ENCODE data around the gene ZNF513. TPM values are rescaled to one million over a fixed set of nuclear protein-coding genes. Genes with fewer than 3 reads are reported as not detected.

The ZNF513 gene
- polyA plus RNA-seq, 2 of the 4 experiments (the other 2 are of a cell fraction) = 10.8 to 22.7 TPM

- TF ChIP-seq RNF2 (IDR thresholded peaks at IDR 0.05; ENCODE audit: borderline replicate concordance, low read depth) = no peak
- no peak for TF ChIP-seq GATA3 (IDR thresholded peaks at IDR 0.05; ENCODE audit: borderline replicate concordance)
- no peak for TF ChIP-seq JUN (IDR thresholded peaks at IDR 0.05)
- TF ChIP-seq CHD4 (IDR thresholded peaks at IDR 0.05; ENCODE audit: borderline replicate concordance) = no peak
Measured at GRCh38 chr2:27421660-27422250, 41.2 kb upstream of the ZNF513 start (continued).

- DNase-seq (ENCODE audit: low read depth in 1 of 2, low spot score in 1 of 2) (no peak), ATAC-seq (no peak), FAIRE-seq (no peak)
- H3K4me3 ChIP-seq = no peak overlapping the region
- no peak overlapping the region for H3K4me2 ChIP-seq
- ChIA-PET POLR2A (interaction anchor here (1.6 kb wide), 1 partner anchor 11 kb away, joined by 6 read pairs; the partner anchor contains the start of gene PPM1G), CTCF (interaction anchor here (0.9 to 1.7 kb wide), 4 partner anchors 7 to 13 kb away, joined by 4 to 6 read pairs (median 4); partner anchors contain the start of genes NRBP1 and PPM1G)
- H3K9me3 ChIP-seq = no peaks in the 10 kb centered on the region
- TF ChIP-seq RAD21 (conservative IDR thresholded peaks at IDR 0.05 in 1 of 2, IDR thresholded peaks at IDR 0.05 in 1 of 2) (no peak), JUNB (IDR thresholded peaks at IDR 0.05) (no peak), TFCP2L1 (CRISPR knock-in tag; IDR thresholded peaks at IDR 0.05) (no peak), USF2 (IDR thresholded peaks at IDR 0.05) (no peak), BCL3 (IDR thresholded peaks at IDR 0.05) (no peak), CBX8 (IDR thresholded peaks at IDR 0.05) (no peak), HOXB13 (CRISPR knock-in tag; IDR thresholded peaks at IDR 0.05; ENCODE audit: low read depth) (no peak), RCOR1 (IDR thresholded peaks at IDR 0.05; ENCODE audit: low read depth, low read length) (no peak), HOXA7 (CRISPR knock-in tag; IDR thresholded peaks at IDR 0.05) (no peak), HES2 (IDR thresholded peaks at IDR 0.05) (no peak)
- H3K4me1 ChIP-seq = no peaks in the 10 kb centered on the region
- H3K27ac ChIP-seq = no peak overlapping the region
Measured at GRCh38 chr2:27420996-27421395, 40.5 kb upstream of the ZNF513 start.

GRCh38 chr2:27416151-27416550 lies 35.6 kb upstream of the ZNF513 start:
- ChIA-PET CTCF (interaction anchor here (0.7 kb wide), 1 partner anchor 165 kb away, joined by 3 read pairs; no protein-coding TSS in a partner anchor), POLR2A (no interaction called here)
- no peak overlapping the region for H3K27ac ChIP-seq
- no peak overlapping the region for H3K4me2 ChIP-seq
- H3K9me3 ChIP-seq = no peaks in the 10 kb centered on the region
- no peak overlapping the region for H3K4me3 ChIP-seq
- TF ChIP-seq MYC (IDR thresholded peaks at IDR 0.05; ENCODE audit: borderline replicate concordance, low read length) = no peak
- no peak for TF ChIP-seq MAX (IDR thresholded peaks at IDR 0.05)
- TF ChIP-seq EHMT2 (IDR thresholded peaks at IDR 0.05; ENCODE audit: low read depth) = no peak
- TF ChIP-seq USF2 (IDR thresholded peaks at IDR 0.05) = no peak
- no peak for TF ChIP-seq KDM5A (IDR thresholded peaks at IDR 0.05)
- DNase-seq (ENCODE audit: low read depth in 1 of 2, low spot score in 1 of 2) = no peak
- FAIRE-seq = no peak
- H3K4me1 ChIP-seq = peaks cover 14% of the 10 kb centered on the region; the same call in 2 of the 3 replicates
- no peak for ATAC-seq
- WGBS (ENCODE audit: missing lambda C conversion rate) = 93% methylated on average over 6 of the region's 6 CpGs

Data from A549 (cell line).